GM19328 (cell line): ENCODE measurements around the gene NLE1.
A peak's percentile ranks its signal among the peaks of the same experiment; 100 is the strongest.
"Not testable (repeated sequence)": the region's sequence is repeated elsewhere in the genome, so short reads cannot be mapped to it uniquely, and the experiment has no call there.

Source experiments
- ATAC-seq: cut with Tn5 transposase; IDR thresholded peaks from one replicate; pipeline ENCODE4 v1.9.1; 2021; ENCODE audit warnings: mild to moderate bottlenecking, moderate library complexity; ENCODE audit not compliant: unreplicated experiment

NLE1 gene

GRCh38 chr17:35129973-35130351 lies 12.1 kb downstream of the NLE1 start:
- ATAC-seq: no peak

DNA sequence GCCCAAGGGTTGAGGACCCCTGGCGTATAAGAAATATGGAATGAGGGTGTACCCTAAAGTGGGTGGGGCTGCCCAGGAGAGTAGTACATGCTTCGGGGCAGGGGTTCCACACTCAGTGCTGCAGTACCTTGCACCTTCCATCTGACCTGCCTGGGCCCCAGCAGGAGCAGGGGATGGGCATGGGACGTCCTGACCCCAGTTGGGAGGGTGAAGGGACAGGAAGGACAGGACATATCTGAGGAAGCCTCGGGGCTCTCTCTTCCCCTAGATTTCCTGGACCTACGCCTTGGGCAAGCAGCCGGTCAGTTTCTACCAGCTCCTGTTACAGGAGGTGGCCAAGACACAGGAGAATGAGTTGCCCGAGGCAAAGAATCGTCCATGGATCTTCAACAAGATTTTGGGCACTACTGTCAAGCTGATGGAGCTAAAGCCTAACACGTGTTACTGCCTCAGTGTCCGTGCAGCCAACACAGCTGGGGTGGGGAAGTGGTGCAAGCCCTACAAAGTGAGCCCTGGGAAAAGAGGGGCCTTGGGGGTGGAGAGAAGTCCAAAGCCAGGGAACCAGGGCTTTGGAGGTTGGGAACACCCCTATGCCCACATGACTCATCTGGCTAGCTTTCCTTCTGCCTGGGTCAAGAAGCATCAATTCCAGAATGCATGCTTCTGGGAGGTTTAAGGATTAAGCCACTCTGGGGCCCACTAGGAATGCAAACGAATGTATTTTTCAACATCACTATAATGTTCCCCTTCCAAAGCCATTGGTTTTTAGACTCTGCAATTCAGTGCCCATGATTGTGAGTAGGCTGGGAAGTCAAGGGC lies 12.7 kb downstream of the NLE1 start:
- no peak for ATAC-seq

- ATAC-seq: no peak
These were observed 14.2 kb downstream of the NLE1 start for GRCh38 chr17:35127751-35128514.

DNA sequence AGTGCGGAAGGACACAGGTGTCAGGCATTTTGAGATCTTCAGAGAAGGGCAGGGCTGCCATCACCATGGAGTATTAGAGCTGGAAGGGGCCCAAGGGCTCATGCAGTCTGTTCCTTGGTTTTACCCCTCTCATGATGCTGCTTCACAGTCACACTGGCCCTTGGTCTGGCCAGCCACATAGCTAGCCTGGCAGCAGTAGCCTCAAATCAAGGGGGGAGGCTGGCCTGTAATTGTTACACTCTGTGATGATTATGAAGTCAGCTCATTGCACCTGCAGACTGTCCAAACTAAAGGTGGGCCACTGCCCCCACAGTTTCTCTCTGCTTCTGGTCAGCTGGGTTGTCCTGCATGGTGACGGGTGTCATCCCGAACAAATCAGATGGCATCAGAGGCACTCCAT lies 20.8 kb downstream of the NLE1 start, which contains the start of gene FNDC8:
TSS of gene FNDC8 (plus strand) at position 301 of the 400 bp plus-strand sequence. CDS start at position 380, 79 bp downstream.
- no peak for ATAC-seq

DNA sequence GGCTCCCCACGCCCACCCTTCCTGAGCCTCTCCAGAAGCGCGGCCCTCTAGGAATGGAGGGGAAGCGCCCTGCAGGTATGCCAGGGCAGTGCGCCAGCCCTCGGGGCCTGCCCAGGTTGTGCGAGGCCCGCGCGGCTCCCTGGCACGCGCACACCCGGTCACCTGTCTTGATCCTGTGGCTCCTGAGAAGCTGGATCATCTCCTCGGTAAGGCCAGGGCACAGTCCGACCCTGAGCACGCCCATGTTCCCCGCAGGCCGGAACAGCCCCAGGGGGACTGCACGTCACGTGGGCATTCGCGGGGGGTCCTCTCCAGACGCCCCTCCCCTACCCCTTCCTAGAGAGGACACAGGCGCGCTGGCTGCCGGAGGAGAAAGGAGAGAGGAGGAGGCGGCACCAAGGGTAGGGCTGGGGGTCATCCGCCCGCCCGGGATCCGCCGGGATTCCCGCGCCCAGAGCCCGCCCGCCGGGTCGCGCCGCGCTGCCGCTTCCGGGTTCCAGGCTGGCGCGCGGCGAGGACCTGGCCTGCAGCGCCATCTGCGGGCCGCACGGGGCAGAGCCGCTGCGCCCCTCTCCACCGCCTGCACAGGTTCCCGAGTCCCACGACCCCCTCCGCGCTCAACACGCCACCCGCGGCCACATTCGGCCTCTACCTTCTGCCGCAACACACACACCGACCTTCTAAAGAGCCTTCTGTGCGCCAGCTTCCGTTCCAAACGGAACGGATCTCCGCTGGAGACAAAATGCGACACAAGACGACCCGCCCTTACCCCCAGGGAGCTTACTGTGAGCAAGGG lies 22.5 kb downstream of the NLE1 start, which contains the start of gene RAD51D:
TSS of gene RAD51D (minus strand) at position 491 of the 796 bp plus-strand sequence. CDS start at position 244, 247 bp downstream.
- peak; percentile 88 for ATAC-seq

DNA sequence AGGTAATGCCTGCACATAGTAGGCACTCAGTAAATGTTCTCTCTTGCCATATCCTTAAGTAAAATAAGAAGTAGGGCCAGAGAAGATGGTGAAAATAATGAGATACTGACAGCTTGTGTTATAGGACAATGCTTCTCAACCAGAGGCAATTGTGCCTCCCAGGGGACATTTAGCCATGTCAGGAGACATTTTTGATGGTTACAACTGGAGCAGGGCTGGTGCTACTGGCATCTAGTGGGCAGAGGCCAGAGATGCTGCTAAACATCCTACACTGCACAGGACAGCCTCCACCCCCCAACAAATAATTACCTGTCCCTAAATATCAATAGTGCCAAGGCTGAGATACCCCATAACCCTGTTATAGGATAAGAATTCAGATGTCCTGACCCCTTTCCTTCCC lies 24.1 kb downstream of the NLE1 start:
- no peak for ATAC-seq

GRCh38 chr17:35116845-35117244 lies 25.3 kb downstream of the NLE1 start:
- ATAC-seq: no peak

- not testable (repeated sequence) for ATAC-seq
These were observed 31.3 kb downstream of the NLE1 start for GRCh38 chr17:35110791-35111190.

- ATAC-seq: no peak
These were observed 37.2 kb downstream of the NLE1 start for GRCh38 chr17:35104844-35105450.

- ATAC-seq: no peak
These were observed 38.8 kb downstream of the NLE1 start for GRCh38 chr17:35103271-35103670.

GRCh38 chr17:35101725-35102124 lies 40.4 kb downstream of the NLE1 start:
- no peak for ATAC-seq

GRCh38 chr17:35101036-35101435 lies 41.1 kb downstream of the NLE1 start:
- no peak for ATAC-seq

GRCh38 chr17:35099908-35100307 lies 42.2 kb downstream of the NLE1 start:
- no peak for ATAC-seq

GRCh38 chr17:35097776-35098175 lies 44.3 kb downstream of the NLE1 start:
- no peak for ATAC-seq

DNA sequence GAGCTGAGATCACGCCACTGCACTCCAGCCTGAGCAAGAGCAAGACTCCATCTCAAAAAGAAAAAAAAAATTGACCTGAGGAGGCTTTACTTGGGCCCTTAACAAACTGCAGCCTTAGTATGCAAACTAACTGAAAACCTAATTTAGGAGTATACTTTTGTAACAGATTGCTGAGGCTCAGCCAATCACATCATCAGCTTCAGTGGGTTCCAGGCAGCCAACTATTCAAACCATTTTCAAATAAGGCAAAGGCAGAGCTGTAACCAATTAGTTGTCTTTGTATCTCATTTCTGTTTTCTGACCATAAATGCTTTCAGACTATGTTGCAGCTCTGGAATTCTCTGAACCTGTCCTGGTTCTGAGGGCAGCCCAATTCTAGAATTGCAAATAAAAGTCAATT lies 46.4 kb downstream of the NLE1 start:
- no peak for ATAC-seq

- no peak for ATAC-seq
These were observed 47.2 kb downstream of the NLE1 start for GRCh38 chr17:35094902-35095301.

GRCh38 chr17:35090707-35091106 lies 51.4 kb downstream of the NLE1 start:
- ATAC-seq: not testable (repeated sequence)

GRCh38 chr17:35089586-35090296 lies 52.4 kb downstream of the NLE1 start:
- peak; percentile 14 for ATAC-seq

- ATAC-seq: peak; percentile 79
These were observed 53.1 kb downstream of the NLE1 start for GRCh38 chr17:35088881-35089585.
